ENCODE data around the gene DNAJC5.

DNA sequence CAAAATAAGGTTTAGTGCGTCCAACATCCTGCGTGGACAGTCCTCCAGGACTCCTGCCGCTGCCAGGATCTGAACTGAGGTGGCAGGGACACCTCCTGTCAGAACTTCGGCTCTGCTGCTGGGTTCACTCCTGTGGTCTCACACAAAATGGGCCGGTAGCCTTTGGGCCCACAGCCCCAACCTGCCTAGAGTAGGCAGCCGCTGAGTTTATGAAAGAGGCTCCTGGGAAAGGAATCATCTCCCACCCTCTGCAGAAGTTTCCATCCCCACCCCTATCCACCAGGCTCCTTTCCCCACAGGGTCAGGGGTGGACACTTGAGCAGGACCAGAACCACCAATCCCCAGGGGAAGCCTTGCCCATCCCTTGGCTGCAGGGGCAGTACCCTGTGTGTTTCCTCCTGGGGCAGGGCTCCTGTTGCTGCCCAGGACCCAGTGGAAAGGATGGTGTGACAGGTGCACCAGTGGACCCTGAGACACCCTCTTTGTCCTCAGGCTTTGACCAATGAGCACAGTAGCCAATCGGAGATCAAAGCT, 35.7 kb upstream of the DNAJC5 start:
- TF ChIP-seq, protein P1, sequence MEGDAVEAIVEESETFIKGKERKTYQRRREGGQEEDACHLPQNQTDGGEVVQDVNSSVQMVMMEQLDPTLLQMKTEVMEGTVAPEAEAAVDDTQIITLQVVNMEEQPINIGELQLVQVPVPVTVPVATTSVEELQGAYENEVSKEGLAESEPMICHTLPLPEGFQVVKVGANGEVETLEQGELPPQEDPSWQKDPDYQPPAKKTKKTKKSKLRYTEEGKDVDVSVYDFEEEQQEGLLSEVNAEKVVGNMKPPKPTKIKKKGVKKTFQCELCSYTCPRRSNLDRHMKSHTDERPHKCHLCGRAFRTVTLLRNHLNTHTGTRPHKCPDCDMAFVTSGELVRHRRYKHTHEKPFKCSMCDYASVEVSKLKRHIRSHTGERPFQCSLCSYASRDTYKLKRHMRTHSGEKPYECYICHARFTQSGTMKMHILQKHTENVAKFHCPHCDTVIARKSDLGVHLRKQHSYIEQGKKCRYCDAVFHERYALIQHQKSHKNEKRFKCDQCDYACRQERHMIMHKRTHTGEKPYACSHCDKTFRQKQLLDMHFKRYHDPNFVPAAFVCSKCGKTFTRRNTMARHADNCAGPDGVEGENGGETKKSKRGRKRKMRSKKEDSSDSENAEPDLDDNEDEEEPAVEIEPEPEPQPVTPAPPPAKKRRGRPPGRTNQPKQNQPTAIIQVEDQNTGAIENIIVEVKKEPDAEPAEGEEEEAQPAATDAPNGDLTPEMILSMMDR (IDR thresholded peaks at IDR 0.05; ENCODE audit: extremely low read depth in 1 of 2, insufficient read depth in 1 of 2, low read depth in 1 of 2, low read length in 2 of 2): no peak
- TF ChIP-seq POLR2AphosphoS5 (IDR thresholded peaks at IDR 0.05; ENCODE audit: insufficient read depth, low read depth, low read length): peak; percentile 2
- no peak for TF ChIP-seq GATA2 (IDR thresholded peaks at IDR 0.05; ENCODE audit: insufficient read depth, insufficient read length, low read depth, low read length)
- TF ChIP-seq POLR2A (IDR thresholded peaks at IDR 0.05; ENCODE audit: low read depth, low read length): no peak
- no peak for TF ChIP-seq EZH2 (IDR thresholded peaks at IDR 0.05; ENCODE audit: borderline replicate concordance, low read depth, low read length, severe bottlenecking)
- TF ChIP-seq, protein P2, sequence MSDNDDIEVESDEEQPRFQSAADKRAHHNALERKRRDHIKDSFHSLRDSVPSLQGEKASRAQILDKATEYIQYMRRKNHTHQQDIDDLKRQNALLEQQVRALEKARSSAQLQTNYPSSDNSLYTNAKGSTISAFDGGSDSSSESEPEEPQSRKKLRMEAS (IDR thresholded peaks at IDR 0.05; ENCODE audit: insufficient read depth, insufficient read length): no peak
- TF ChIP-seq JUN (IDR thresholded peaks at IDR 0.05; ENCODE audit: borderline replicate concordance, insufficient read depth, insufficient read length, low read depth): no peak
